Bronchial epithelial cell (primary cell): ENCODE measurements around the gene CALML3. TPM values are rescaled to one million over a fixed set of nuclear protein-coding genes. Genes with fewer than 3 reads are reported as not detected.

Experiments
- DNase-seq: peaks from one replicate; pipeline ENCODE4 v3.0.0-alpha.2; 2010; ENCODE audit warnings: low read depth
- FAIRE-seq: peaks from 2 replicates; lab custom pipeline; 2011; peaks lifted over from hg19 to GRCh38; lab: Jason Lieb, UNC
- H3K27me3 ChIP-seq: 2 replicates; pipeline ENCODE4 v1.5.1; 2011; ENCODE audit warnings: low read length; ENCODE audit not compliant: control insufficient read depth, insufficient read depth
- H3K36me3 ChIP-seq: 2 replicates; pipeline ENCODE4 v1.5.1; 2011; ENCODE audit warnings: low read length; ENCODE audit not compliant: control insufficient read depth, insufficient read depth
- H3K4me3 ChIP-seq: 2 replicates; pipeline ENCODE4 v1.5.1; 2011; ENCODE audit warnings: mild to moderate bottlenecking, low read depth, low read length, control low read depth
- CTCF ChIP-seq: IDR thresholded peaks from 2 replicates; pipeline ENCODE4 v1.5.1; 2011; ENCODE audit warnings: mild to moderate bottlenecking, moderate library complexity, low read length, control low read depth, inconsistent platforms; ENCODE audit not compliant: insufficient read depth, severe bottlenecking
- total RNA-seq: library from RNA; depleted of rRNA; stranded (reverse); fragments of >200 nt; gene quantifications from 2 replicates; pipeline ENCODE4 v1.2.1, GENCODE V29; 2014

CALML3 gene
- total RNA-seq, 1 donor from 2014 or later, result 0.53 TPM

- no peak for TF ChIP-seq CTCF
- DNase-seq (no peak), FAIRE-seq (no peak)
These were observed 30.1 kb upstream of the CALML3 start for GRCh38 chr10:5494611-5495010.

GRCh38 chr10:5496261-5497250 is 28.2 kb upstream of the CALML3 start:
- FAIRE-seq (no peak), DNase-seq (no peak)
- TF ChIP-seq CTCF, result no peak

More at GRCh38 chr10:5494611-5495010, 30.1 kb upstream of the CALML3 start:
- no peaks in the 10 kb centered on the region for H3K27me3 ChIP-seq
- H3K36me3 ChIP-seq, result no peaks in the 10 kb centered on the region
- no peak overlapping the region for H3K4me3 ChIP-seq

GRCh38 chr10:5497289-5497688 is 27.5 kb upstream of the CALML3 start:
- FAIRE-seq (peak; percentile 99), DNase-seq (no peak)
- peaks cover 2% of the 10 kb centered on the region for H3K27me3 ChIP-seq
- no peaks in the 10 kb centered on the region for H3K36me3 ChIP-seq
- no peak overlapping the region for H3K4me3 ChIP-seq
- TF ChIP-seq CTCF, result no peak

More at GRCh38 chr10:5496261-5497250, 28.2 kb upstream of the CALML3 start:
- Histone ChIP-seq H3K36me3 (no peaks in the 10 kb centered on the region), H3K4me3 (no peak overlapping the region), H3K27me3 (peaks cover 2% of the 10 kb centered on the region)

- FAIRE-seq, result no peak
- Histone ChIP-seq H3K36me3 (no peaks in the 10 kb centered on the region), H3K27me3 (peaks cover 2% of the 10 kb centered on the region), H3K4me3 (no peak overlapping the region)
- no peak for DNase-seq
- TF ChIP-seq CTCF, result no peak
These were observed 26.6 kb upstream of the CALML3 start for GRCh38 chr10:5497948-5498730.

GRCh38 chr10:5498791-5499492 is 25.8 kb upstream of the CALML3 start:
- TF ChIP-seq CTCF, result no peak
- no peak for FAIRE-seq
- no peaks in the 10 kb centered on the region for H3K36me3 ChIP-seq
- H3K4me3 ChIP-seq, result no peak overlapping the region
- H3K27me3 ChIP-seq, result peaks cover 2% of the 10 kb centered on the region
- DNase-seq, result no peak
